Measurements from ENCODE around the gene SQOR. TPM values are rescaled to one million over a fixed set of nuclear protein-coding genes. Genes with fewer than 3 reads are reported as not detected.

Gene SQOR
- total and polyA plus RNA-seq, 2 experiments from 2014 or later = 0.23 TPM; not detected in 1

DNA sequence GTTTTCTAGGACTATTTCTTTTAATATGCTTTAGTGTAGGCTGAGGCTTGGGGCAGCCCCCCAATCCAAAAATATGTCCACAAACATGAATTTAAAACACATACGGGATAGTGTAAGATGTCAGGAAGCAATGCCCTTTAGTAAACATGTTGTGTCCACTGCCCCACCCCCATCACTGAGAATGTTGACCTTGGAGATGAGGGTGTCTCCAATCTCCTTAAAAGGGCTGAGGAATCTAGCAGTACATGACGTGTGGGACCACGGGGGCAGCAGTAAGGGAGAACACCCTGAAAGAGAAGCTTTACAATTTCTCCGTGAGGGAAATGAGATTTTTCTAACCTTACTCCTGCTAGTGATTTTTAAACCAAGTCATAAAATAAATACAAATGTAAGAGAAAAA lies 84.7 kb downstream of the SQOR start (continued):
- TF ChIP-seq, protein P1, sequence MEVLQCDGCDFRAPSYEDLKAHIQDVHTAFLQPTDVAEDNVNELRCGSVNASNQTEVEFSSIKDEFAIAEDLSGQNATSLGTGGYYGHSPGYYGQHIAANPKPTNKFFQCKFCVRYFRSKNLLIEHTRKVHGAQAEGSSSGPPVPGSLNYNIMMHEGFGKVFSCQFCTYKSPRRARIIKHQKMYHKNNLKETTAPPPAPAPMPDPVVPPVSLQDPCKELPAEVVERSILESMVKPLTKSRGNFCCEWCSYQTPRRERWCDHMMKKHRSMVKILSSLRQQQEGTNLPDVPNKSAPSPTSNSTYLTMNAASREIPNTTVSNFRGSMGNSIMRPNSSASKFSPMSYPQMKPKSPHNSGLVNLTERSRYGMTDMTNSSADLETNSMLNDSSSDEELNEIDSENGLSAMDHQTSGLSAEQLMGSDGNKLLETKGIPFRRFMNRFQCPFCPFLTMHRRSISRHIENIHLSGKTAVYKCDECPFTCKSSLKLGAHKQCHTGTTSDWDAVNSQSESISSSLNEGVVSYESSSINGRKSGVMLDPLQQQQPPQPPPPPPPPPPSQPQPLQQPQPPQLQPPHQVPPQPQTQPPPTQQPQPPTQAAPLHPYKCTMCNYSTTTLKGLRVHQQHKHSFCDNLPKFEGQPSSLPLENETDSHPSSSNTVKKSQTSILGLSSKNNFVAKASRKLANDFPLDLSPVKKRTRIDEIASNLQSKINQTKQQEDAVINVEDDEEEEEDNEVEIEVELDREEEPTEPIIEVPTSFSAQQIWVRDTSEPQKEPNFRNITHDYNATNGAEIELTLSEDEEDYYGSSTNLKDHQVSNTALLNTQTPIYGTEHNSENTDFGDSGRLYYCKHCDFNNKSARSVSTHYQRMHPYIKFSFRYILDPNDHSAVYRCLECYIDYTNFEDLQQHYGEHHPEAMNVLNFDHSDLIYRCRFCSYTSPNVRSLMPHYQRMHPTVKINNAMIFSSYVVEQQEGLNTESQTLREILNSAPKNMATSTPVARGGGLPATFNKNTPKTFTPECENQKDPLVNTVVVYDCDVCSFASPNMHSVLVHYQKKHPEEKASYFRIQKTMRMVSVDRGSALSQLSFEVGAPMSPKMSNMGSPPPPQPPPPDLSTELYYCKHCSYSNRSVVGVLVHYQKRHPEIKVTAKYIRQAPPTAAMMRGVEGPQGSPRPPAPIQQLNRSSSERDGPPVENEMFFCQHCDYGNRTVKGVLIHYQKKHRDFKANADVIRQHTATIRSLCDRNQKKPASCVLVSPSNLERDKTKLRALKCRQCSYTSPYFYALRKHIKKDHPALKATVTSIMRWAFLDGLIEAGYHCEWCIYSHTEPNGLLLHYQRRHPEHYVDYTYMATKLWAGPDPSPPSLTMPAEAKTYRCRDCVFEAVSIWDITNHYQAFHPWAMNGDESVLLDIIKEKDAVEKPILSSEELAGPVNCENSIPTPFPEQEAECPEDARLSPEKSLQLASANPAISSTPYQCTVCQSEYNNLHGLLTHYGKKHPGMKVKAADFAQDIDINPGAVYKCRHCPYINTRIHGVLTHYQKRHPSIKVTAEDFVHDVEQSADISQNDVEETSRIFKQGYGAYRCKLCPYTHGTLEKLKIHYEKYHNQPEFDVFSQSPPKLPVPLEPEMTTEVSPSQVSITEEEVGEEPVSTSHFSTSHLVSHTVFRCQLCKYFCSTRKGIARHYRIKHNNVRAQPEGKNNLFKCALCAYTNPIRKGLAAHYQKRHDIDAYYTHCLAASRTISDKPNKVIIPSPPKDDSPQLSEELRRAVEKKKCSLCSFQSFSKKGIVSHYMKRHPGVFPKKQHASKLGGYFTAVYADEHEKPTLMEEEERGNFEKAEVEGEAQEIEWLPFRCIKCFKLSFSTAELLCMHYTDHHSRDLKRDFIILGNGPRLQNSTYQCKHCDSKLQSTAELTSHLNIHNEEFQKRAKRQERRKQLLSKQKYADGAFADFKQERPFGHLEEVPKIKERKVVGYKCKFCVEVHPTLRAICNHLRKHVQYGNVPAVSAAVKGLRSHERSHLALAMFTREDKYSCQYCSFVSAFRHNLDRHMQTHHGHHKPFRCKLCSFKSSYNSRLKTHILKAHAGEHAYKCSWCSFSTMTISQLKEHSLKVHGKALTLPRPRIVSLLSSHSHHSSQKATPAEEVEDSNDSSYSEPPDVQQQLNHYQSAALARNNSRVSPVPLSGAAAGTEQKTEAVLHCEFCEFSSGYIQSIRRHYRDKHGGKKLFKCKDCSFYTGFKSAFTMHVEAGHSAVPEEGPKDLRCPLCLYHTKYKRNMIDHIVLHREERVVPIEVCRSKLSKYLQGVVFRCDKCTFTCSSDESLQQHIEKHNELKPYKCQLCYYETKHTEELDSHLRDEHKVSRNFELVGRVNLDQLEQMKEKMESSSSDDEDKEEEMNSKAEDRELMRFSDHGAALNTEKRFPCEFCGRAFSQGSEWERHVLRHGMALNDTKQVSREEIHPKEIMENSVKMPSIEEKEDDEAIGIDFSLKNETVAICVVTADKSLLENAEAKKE (CRISPR knock-in tag; IDR thresholded peaks at IDR 0.05) = no peak
- TF ChIP-seq, protein P2, sequence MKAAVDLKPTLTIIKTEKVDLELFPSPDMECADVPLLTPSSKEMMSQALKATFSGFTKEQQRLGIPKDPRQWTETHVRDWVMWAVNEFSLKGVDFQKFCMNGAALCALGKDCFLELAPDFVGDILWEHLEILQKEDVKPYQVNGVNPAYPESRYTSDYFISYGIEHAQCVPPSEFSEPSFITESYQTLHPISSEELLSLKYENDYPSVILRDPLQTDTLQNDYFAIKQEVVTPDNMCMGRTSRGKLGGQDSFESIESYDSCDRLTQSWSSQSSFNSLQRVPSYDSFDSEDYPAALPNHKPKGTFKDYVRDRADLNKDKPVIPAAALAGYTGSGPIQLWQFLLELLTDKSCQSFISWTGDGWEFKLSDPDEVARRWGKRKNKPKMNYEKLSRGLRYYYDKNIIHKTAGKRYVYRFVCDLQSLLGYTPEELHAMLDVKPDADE (IDR thresholded peaks at IDR 0.05) = no peak
- TF ChIP-seq ZNF114 (CRISPR knock-in tag; IDR thresholded peaks at IDR 0.05) (no peak), EZH2phosphoT487 (IDR thresholded peaks at IDR 0.05; ENCODE audit: unreplicated experiment) (no peak), POLR2AphosphoS5 (IDR thresholded peaks at IDR 0.05; ENCODE audit: low read depth) (no peak), NANOG (IDR thresholded peaks at IDR 0.05; ENCODE audit: borderline replicate concordance) (no peak), EZH2 (IDR thresholded peaks at IDR 0.05; ENCODE audit: low read depth, unreplicated experiment) (no peak), STAT1 (IDR thresholded peaks at IDR 0.05; ENCODE audit: unreplicated experiment) (no peak)
- TF ChIP-seq, protein P3, sequence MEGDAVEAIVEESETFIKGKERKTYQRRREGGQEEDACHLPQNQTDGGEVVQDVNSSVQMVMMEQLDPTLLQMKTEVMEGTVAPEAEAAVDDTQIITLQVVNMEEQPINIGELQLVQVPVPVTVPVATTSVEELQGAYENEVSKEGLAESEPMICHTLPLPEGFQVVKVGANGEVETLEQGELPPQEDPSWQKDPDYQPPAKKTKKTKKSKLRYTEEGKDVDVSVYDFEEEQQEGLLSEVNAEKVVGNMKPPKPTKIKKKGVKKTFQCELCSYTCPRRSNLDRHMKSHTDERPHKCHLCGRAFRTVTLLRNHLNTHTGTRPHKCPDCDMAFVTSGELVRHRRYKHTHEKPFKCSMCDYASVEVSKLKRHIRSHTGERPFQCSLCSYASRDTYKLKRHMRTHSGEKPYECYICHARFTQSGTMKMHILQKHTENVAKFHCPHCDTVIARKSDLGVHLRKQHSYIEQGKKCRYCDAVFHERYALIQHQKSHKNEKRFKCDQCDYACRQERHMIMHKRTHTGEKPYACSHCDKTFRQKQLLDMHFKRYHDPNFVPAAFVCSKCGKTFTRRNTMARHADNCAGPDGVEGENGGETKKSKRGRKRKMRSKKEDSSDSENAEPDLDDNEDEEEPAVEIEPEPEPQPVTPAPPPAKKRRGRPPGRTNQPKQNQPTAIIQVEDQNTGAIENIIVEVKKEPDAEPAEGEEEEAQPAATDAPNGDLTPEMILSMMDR (conservative IDR thresholded peaks at IDR 0.05; ENCODE audit: low read depth in 2 of 2) = no peak

All from GM23338 (cell line).